Stimulated activated memory B cell treated with anti-CD40 and anti-IgM and Interleukin-4, amounts not matched to agents 10 μg/mL and 1 μg/mL and 100 μg/mL, for 72 hours (primary cell): Measurements from ENCODE around the gene IL1A.

ENCODE experiments used
- ATAC-seq: fragments of 150-1000 bp; cut with Tn5 transposase; 2 replicates; pipeline ENCODE4 v1.10.0; 2021
- H3K27ac Mint-ChIP-seq: one replicate; pipeline ENCODE4 v1.8.0; 2022; ENCODE audit warnings: mild to moderate bottlenecking, mixed read lengths
- H3K27me3 Mint-ChIP-seq: one replicate; pipeline ENCODE4 v1.8.0; 2022; ENCODE audit warnings: mixed read lengths
- H3K36me3 Mint-ChIP-seq: one replicate; pipeline ENCODE4 v1.8.0; 2022; ENCODE audit warnings: mixed read lengths
- H3K4me1 Mint-ChIP-seq: one replicate; pipeline ENCODE4 v1.8.0; 2022; ENCODE audit warnings: mixed read lengths
- H3K4me3 Mint-ChIP-seq: one replicate; pipeline ENCODE4 v1.8.0; 2022; ENCODE audit warnings: mild to moderate bottlenecking, moderate library complexity, mixed read lengths
- H3K9me3 Mint-ChIP-seq: one replicate; pipeline ENCODE4 v1.8.0; 2022; ENCODE audit warnings: mixed read lengths

IL1A gene

DNA sequence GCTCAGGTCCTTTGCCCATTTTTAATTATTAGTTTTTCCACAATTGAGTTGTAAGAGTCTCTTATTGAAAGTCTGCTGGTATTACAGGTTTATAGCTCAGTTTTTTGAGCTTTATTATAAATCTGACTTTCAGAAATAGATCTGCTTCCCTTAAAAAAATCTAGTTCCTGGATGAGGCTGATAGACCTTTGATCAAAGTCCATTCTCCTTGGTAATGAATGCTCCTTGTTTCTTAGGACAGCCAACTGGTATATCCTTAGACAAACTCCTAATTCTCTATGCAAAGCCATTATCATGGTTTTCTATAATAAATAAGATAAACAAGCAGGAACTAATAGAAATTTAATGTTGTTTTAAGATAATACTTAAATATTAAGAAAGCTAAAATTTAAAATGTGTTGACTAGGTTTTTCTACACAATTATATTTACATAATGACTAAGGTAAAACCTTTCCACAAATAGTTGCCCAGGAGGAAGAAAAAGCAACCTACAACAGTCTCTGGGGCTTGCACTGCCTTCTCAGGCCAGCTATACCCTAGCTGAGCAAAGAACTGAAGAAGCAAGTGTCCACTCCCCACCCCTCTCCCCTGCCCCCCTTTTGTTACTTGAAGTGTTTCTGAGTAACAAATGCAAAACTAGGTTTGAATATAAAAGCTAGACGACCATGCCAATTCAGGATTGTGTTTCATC lies 46.6 kb downstream of the IL1A start:
- no peak overlapping the region for H3K27ac Mint-ChIP-seq

DNA sequence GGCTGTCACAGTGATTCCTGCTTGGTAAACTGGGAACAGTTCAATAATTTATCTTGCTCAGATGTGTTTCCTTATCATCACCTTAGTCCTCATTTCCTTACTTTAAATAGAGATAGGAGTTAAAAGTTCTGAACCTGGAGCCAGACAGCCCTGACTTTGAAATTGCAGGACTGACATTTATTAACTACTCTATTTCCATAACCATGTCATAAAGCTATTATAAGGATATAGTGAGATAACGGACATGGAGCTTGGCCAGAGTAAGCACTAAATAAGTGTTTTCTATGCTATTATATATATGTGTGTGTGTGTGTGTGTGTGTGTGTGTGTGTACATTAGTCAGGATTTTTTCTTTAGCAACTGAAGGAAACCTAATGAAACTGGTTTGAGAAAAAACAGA lies 50.4 kb downstream of the IL1A start:
- H3K4me3 Mint-ChIP-seq: no peak overlapping the region
- no peak overlapping the region for H3K27ac Mint-ChIP-seq
- H3K4me1 Mint-ChIP-seq: no peaks in the 10 kb centered on the region
- peaks cover 10% of the 10 kb centered on the region for H3K36me3 Mint-ChIP-seq
- H3K9me3 Mint-ChIP-seq: no peaks in the 10 kb centered on the region
- no peak for ATAC-seq
- no peaks in the 10 kb centered on the region for H3K27me3 Mint-ChIP-seq

More for the DNA sequence above, 46.6 kb downstream of the IL1A start:
- no peaks in the 10 kb centered on the region for H3K4me1 Mint-ChIP-seq
- no peaks in the 10 kb centered on the region for H3K9me3 Mint-ChIP-seq
- H3K4me3 Mint-ChIP-seq: no peak overlapping the region
- no peaks in the 10 kb centered on the region for H3K27me3 Mint-ChIP-seq
- peaks cover 24% of the 10 kb centered on the region for H3K36me3 Mint-ChIP-seq
- ATAC-seq: no peak

DNA sequence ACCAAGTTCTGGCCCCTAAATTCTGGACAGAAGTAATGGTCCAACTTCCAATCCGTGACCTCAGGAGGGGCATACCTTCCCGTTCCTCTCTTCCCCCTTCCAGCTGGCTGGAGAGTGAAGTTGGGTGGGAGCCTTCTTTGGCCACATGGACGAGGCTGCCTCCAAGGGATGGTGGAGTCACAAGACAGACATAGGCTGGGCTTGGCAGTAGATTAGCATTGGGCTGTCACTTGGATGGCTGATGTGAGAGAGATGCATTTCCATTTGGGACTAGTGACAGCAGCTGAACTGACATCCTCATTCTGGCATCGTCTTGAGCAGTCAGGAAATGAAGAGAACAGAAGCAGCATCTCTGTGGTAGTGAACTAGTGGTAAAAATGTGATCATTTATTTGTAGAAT lies 50.8 kb downstream of the IL1A start:
- Mint-ChIP-seq H3K4me1 (peaks cover 4% of the 10 kb centered on the region), H3K27ac (no peak overlapping the region)

GRCh38 chr2:112731479-112731878 lies 52.8 kb downstream of the IL1A start:
- no peak for ATAC-seq
- H3K4me1 Mint-ChIP-seq: peaks cover 19% of the 10 kb centered on the region
- no peak overlapping the region for H3K4me3 Mint-ChIP-seq
- H3K9me3 Mint-ChIP-seq: no peaks in the 10 kb centered on the region
- H3K36me3 Mint-ChIP-seq: peaks cover 7% of the 10 kb centered on the region
- no peaks in the 10 kb centered on the region for H3K27me3 Mint-ChIP-seq
- no peak overlapping the region for H3K27ac Mint-ChIP-seq

More for the DNA sequence above, 50.8 kb downstream of the IL1A start:
- ATAC-seq: no peak
- H3K27me3 Mint-ChIP-seq: no peaks in the 10 kb centered on the region
- no peaks in the 10 kb centered on the region for H3K9me3 Mint-ChIP-seq
- no peak overlapping the region for H3K4me3 Mint-ChIP-seq
- H3K36me3 Mint-ChIP-seq: peaks cover 10% of the 10 kb centered on the region

- ATAC-seq: no peak
- no peak overlapping the region for H3K4me3 Mint-ChIP-seq
- H3K9me3 Mint-ChIP-seq: no peaks in the 10 kb centered on the region
- H3K36me3 Mint-ChIP-seq: peaks cover 5% of the 10 kb centered on the region
- no peak overlapping the region for H3K27ac Mint-ChIP-seq
- H3K27me3 Mint-ChIP-seq: no peaks in the 10 kb centered on the region
- H3K4me1 Mint-ChIP-seq: peaks cover 26% of the 10 kb centered on the region
Measured at GRCh38 chr2:112730791-112731190, 53.5 kb downstream of the IL1A start.

GRCh38 chr2:112730216-112730615 lies 54.1 kb downstream of the IL1A start:
- no peak overlapping the region for H3K27ac Mint-ChIP-seq

GRCh38 chr2:112728378-112729175 lies 55.7 kb downstream of the IL1A start:
- no peaks in the 10 kb centered on the region for H3K36me3 Mint-ChIP-seq
- peak overlapping the region; percentile 42 for H3K27ac Mint-ChIP-seq
- no peak overlapping the region for H3K4me3 Mint-ChIP-seq
- no peak for ATAC-seq
- H3K4me1 Mint-ChIP-seq: peaks cover 43% of the 10 kb centered on the region
- H3K27me3 Mint-ChIP-seq: no peaks in the 10 kb centered on the region
- no peaks in the 10 kb centered on the region for H3K9me3 Mint-ChIP-seq

More at GRCh38 chr2:112730216-112730615, 54.1 kb downstream of the IL1A start:
- no peak overlapping the region for H3K4me3 Mint-ChIP-seq
- H3K27me3 Mint-ChIP-seq: no peaks in the 10 kb centered on the region
- peaks cover 31% of the 10 kb centered on the region for H3K4me1 Mint-ChIP-seq
- no peaks in the 10 kb centered on the region for H3K36me3 Mint-ChIP-seq
- no peaks in the 10 kb centered on the region for H3K9me3 Mint-ChIP-seq
- no peak for ATAC-seq

DNA sequence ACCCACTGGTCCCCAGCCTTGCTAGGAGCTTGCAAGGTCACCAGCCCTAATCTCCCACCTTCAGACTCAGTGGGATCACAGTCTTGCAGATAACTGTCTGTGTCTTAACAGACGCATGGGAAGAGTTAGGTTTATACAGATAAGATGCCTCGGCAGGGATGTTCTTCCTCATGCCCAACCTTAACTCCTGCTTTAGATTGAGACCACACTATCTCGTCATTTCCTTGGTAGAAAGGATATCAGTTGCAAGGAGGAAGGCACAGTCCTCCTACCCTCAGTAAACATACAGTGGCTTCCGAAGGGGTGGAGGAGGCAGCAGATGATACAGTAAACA lies 56.3 kb downstream of the IL1A start:
- Mint-ChIP-seq H3K27me3 (no peaks in the 10 kb centered on the region), H3K4me3 (no peak overlapping the region), H3K9me3 (no peaks in the 10 kb centered on the region), H3K36me3 (no peaks in the 10 kb centered on the region), H3K27ac (peak overlapping the region; percentile 42), H3K4me1 (peaks cover 43% of the 10 kb centered on the region)
- ATAC-seq: no peak

GRCh38 chr2:112727276-112728028 lies 56.8 kb downstream of the IL1A start:
- no peaks in the 10 kb centered on the region for H3K36me3 Mint-ChIP-seq
- peak overlapping the region; percentile 87 for H3K27ac Mint-ChIP-seq
- no peaks in the 10 kb centered on the region for H3K27me3 Mint-ChIP-seq
- no peaks in the 10 kb centered on the region for H3K9me3 Mint-ChIP-seq
- peaks cover 43% of the 10 kb centered on the region for H3K4me1 Mint-ChIP-seq
- no peak for ATAC-seq
- H3K4me3 Mint-ChIP-seq: peak overlapping the region; percentile 81

- H3K27ac Mint-ChIP-seq: peak overlapping the region; percentile 87
- no peaks in the 10 kb centered on the region for H3K36me3 Mint-ChIP-seq
- peaks cover 43% of the 10 kb centered on the region for H3K4me1 Mint-ChIP-seq
- H3K4me3 Mint-ChIP-seq: peak overlapping the region; percentile 81
- no peaks in the 10 kb centered on the region for H3K9me3 Mint-ChIP-seq
- H3K27me3 Mint-ChIP-seq: no peaks in the 10 kb centered on the region
- ATAC-seq: peak; percentile 92
Measured at GRCh38 chr2:112726487-112727190, 57.7 kb downstream of the IL1A start.

GRCh38 chr2:112725545-112726457 lies 58.5 kb downstream of the IL1A start:
- H3K4me1 Mint-ChIP-seq: peaks cover 44% of the 10 kb centered on the region
- H3K9me3 Mint-ChIP-seq: no peaks in the 10 kb centered on the region
- no peaks in the 10 kb centered on the region for H3K36me3 Mint-ChIP-seq
- ATAC-seq: peak; percentile 85
- H3K27ac Mint-ChIP-seq: peak overlapping the region; percentile 87
- peak overlapping the region; percentile 81 for H3K4me3 Mint-ChIP-seq
- no peaks in the 10 kb centered on the region for H3K27me3 Mint-ChIP-seq

- peak overlapping the region; percentile 87 for H3K27ac Mint-ChIP-seq
- H3K27me3 Mint-ChIP-seq: no peaks in the 10 kb centered on the region
- ATAC-seq: no peak
- no peaks in the 10 kb centered on the region for H3K9me3 Mint-ChIP-seq
- H3K4me3 Mint-ChIP-seq: no peak overlapping the region
- no peaks in the 10 kb centered on the region for H3K36me3 Mint-ChIP-seq
- peaks cover 53% of the 10 kb centered on the region for H3K4me1 Mint-ChIP-seq
Measured at GRCh38 chr2:112724591-112725525, 59.4 kb downstream of the IL1A start.

DNA sequence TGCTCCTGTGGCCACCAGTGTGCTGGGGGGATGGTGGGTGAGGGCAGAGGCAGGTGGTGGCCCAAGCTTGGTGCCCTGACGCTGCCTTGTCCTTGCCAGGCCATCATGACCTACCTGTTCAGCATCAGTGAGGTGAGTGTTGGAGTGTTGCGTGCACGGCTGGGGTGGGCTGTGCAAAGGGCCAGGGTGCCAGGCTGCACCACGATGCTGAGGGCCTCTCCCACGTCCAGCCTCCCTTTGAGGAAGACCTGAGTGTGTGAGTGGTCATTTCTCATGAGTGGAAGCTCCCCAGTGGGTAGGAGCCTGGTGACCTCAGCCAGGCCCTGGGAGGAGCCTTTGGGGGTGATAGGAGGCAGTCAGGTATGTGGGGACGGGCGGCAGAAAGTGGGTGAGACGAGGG lies 60.3 kb downstream of the IL1A start:
- H3K36me3 Mint-ChIP-seq: no peaks in the 10 kb centered on the region
- H3K4me3 Mint-ChIP-seq: no peak overlapping the region
- peaks cover 55% of the 10 kb centered on the region for H3K4me1 Mint-ChIP-seq
- peak overlapping the region; percentile 87 for H3K27ac Mint-ChIP-seq
- H3K27me3 Mint-ChIP-seq: no peaks in the 10 kb centered on the region
- ATAC-seq: no peak
- no peaks in the 10 kb centered on the region for H3K9me3 Mint-ChIP-seq
